HepG2 (cell line): Measurements from ENCODE around the gene SIAH2.

Source experiments
- CREB1 ChIP-seq, 2 experiments: fragments of 450-650 bp in 1 of 2; IDR thresholded peaks; 2 replicates each; pipeline ENCODE4 v1.6.1; 2016 to 2017; ENCODE audit warnings: control low read depth in 1 of 2, mild to moderate bottlenecking in 1 of 2, missing compliant biosample characterization in 1 of 2, missing genetic modification characterization in 1 of 2
- NONO ChIP-seq, 2 experiments: fragments of 450-650 bp in 1 of 2; sonication (generic) in 1 of 2; formaldehyde crosslinking in 1 of 2; IDR thresholded peaks in 1 of 2; conservative IDR thresholded peaks in 1 of 2; 2 replicates each; pipeline versions ENCODE4 v1.6.1 to v1.8.0; 2017 to 2022; ENCODE audit warnings: mild to moderate bottlenecking in 1 of 2, missing genetic modification reagents in 1 of 2, moderate library complexity in 1 of 2
- SMC3 ChIP-seq: IDR thresholded peaks from 2 replicates; pipeline ENCODE4 v1.6.1; 2011; ENCODE audit warnings: low read length, improper control_type of control experiment
- TOE1 ChIP-seq: sonication (generic); formaldehyde crosslinking; IDR thresholded peaks from 2 replicates; pipeline ENCODE4 v1.4.0; 2020; ENCODE audit warnings: mild to moderate bottlenecking, missing genetic modification reagents
- ZNF121 ChIP-seq: sonication (generic); formaldehyde crosslinking; IDR thresholded peaks from 2 replicates; pipeline ENCODE4 v1.5.0; 2020; ENCODE audit warnings: mild to moderate bottlenecking, missing genetic modification reagents
- ZNF232 ChIP-seq: sonication (generic); formaldehyde crosslinking; IDR thresholded peaks from 2 replicates; pipeline ENCODE4 v1.4.0; 2020; ENCODE audit warnings: missing genetic modification reagents, borderline replicate concordance
- ZNF777 ChIP-seq: sonication (generic); formaldehyde crosslinking; IDR thresholded peaks from 2 replicates; pipeline ENCODE4 v1.4.0; 2020; ENCODE audit warnings: missing genetic modification reagents
- TF ChIP-seq, protein P1 (sequence below): IDR thresholded peaks from 2 replicates; pipeline ENCODE4 v1.6.1; 2012; ENCODE audit warnings: inconsistent platforms
- TF ChIP-seq, protein P2 (sequence below): sonication (generic); formaldehyde crosslinking; IDR thresholded peaks from 2 replicates; pipeline ENCODE4 v1.4.0; 2020; ENCODE audit warnings: missing genetic modification reagents, borderline replicate concordance
- TF ChIP-seq, protein P3 (sequence below): sonication (generic); formaldehyde crosslinking; IDR thresholded peaks from 2 replicates; pipeline ENCODE4 v1.4.0; 2020; ENCODE audit warnings: missing genetic modification reagents
- TF ChIP-seq, protein P4 (sequence below): sonication (generic); formaldehyde crosslinking; IDR thresholded peaks from 2 replicates; pipeline ENCODE4 v1.5.0; 2020; ENCODE audit warnings: mild to moderate bottlenecking, missing genetic modification reagents, moderate library complexity
- TF ChIP-seq, protein P5 (sequence below): sonication (generic); formaldehyde crosslinking; IDR thresholded peaks from 2 replicates; pipeline ENCODE4 v1.4.0; 2020; ENCODE audit warnings: missing genetic modification reagents

DNA sequence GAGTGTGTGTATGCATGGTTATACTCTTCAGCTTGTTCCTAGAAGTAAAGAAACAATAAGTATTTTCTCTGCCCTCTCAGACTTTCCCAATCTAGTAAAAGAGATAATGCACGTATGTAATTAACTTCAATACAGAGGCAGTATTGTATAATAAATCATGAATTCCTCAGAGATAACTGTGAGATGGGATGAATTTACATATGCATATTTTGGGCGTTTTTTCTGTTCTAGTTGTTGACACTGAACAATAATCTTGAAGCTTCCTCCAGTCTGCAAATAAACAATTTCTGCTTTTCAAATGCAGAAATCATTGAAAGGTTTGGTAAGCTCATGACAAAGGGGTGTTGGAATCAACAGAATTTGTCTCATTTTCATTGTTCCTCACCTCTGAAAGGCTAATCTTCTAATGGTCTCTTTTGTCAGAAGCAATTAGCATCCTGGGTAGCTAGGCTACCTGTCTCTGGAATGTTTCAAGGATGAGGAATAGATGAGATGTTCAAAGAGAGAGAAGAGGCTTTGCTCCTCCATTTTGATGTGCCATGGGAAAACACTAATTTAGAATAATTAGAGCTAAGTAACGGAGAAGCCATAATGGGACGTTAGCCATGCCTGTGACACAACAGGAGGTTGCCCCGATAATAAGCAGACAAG is 43.3 kb upstream of the SIAH2 start:
- no peak for TF ChIP-seq SMC3
- no peak for TF ChIP-seq NONO (IDR thresholded peaks at IDR 0.05)
- no peak for TF ChIP-seq NONO (CRISPR knock-in tag; conservative IDR thresholded peaks at IDR 0.05)
- TF ChIP-seq, protein P1, sequence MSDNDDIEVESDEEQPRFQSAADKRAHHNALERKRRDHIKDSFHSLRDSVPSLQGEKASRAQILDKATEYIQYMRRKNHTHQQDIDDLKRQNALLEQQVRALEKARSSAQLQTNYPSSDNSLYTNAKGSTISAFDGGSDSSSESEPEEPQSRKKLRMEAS: no peak
- TF ChIP-seq ZNF121: no peak
- TF ChIP-seq, protein P2, sequence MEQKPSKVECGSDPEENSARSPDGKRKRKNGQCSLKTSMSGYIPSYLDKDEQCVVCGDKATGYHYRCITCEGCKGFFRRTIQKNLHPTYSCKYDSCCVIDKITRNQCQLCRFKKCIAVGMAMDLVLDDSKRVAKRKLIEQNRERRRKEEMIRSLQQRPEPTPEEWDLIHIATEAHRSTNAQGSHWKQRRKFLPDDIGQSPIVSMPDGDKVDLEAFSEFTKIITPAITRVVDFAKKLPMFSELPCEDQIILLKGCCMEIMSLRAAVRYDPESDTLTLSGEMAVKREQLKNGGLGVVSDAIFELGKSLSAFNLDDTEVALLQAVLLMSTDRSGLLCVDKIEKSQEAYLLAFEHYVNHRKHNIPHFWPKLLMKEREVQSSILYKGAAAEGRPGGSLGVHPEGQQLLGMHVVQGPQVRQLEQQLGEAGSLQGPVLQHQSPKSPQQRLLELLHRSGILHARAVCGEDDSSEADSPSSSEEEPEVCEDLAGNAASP (CRISPR knock-in tag): no peak
- TF ChIP-seq CREB1 (IDR thresholded peaks at IDR 0.05): no peak
- no peak for TF ChIP-seq CREB1 (CRISPR knock-in tag; IDR thresholded peaks at IDR 0.05)
- no peak for TF ChIP-seq TOE1
- TF ChIP-seq, protein P3, sequence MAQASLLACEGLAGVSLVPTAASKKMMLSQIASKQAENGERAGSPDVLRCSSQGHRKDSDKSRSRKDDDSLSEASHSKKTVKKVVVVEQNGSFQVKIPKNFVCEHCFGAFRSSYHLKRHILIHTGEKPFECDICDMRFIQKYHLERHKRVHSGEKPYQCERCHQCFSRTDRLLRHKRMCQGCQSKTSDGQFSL (CRISPR knock-in tag): no peak
- no peak for TF ChIP-seq ZNF777 (CRISPR knock-in tag)
- TF ChIP-seq, protein P4, sequence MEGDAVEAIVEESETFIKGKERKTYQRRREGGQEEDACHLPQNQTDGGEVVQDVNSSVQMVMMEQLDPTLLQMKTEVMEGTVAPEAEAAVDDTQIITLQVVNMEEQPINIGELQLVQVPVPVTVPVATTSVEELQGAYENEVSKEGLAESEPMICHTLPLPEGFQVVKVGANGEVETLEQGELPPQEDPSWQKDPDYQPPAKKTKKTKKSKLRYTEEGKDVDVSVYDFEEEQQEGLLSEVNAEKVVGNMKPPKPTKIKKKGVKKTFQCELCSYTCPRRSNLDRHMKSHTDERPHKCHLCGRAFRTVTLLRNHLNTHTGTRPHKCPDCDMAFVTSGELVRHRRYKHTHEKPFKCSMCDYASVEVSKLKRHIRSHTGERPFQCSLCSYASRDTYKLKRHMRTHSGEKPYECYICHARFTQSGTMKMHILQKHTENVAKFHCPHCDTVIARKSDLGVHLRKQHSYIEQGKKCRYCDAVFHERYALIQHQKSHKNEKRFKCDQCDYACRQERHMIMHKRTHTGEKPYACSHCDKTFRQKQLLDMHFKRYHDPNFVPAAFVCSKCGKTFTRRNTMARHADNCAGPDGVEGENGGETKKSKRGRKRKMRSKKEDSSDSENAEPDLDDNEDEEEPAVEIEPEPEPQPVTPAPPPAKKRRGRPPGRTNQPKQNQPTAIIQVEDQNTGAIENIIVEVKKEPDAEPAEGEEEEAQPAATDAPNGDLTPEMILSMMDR (CRISPR knock-in tag): no peak
- TF ChIP-seq, protein P5, sequence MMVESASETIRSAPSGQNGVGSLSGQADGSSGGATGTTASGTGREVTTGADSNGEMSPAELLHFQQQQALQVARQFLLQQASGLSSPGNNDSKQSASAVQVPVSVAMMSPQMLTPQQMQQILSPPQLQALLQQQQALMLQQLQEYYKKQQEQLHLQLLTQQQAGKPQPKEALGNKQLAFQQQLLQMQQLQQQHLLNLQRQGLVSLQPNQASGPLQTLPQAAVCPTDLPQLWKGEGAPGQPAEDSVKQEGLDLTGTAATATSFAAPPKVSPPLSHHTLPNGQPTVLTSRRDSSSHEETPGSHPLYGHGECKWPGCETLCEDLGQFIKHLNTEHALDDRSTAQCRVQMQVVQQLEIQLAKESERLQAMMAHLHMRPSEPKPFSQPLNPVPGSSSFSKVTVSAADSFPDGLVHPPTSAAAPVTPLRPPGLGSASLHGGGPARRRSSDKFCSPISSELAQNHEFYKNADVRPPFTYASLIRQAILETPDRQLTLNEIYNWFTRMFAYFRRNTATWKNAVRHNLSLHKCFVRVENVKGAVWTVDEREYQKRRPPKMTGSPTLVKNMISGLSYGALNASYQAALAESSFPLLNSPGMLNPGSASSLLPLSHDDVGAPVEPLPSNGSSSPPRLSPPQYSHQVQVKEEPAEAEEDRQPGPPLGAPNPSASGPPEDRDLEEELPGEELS (CRISPR knock-in tag): no peak
- no peak for TF ChIP-seq ZNF232 (CRISPR knock-in tag)
